ENCODE measurements around the gene IQSEC1. TPM values are rescaled to one million over a fixed set of nuclear protein-coding genes. Genes with fewer than 3 reads are reported as not detected.

Gene IQSEC1
- total RNA-seq (15.5 and 18.0 TPM in 2 replicates), polyA plus RNA-seq (5.2 and 5.3 TPM in 2 replicates), polyA minus RNA-seq (7.7 and 8.5 TPM in 2 replicates), Bru-seq, nascent RNA (percentile 30 among the genes with signal in this experiment), BruChase-seq, experiment 1, labeled RNA remaining after a 6-hour chase (percentile 38 among the genes with signal in this experiment), BruChase-seq, experiment 2, labeled RNA remaining after a 2-hour chase (percentile 37 among the genes with signal in this experiment)
- 5.0 and 5.1 TPM in 2 replicates for polyA plus RNA-seq (2011; cell fraction: cytosol; rRNA removed)
- polyA plus RNA-seq (2011; cell fraction: nucleus; rRNA removed) = 16.4 and 18.0 TPM in 2 replicates
- polyA plus RNA-seq (2012) = 9.5 and 10.9 TPM in 2 replicates
- polyA minus RNA-seq (2011; cell fraction: cytosol; rRNA and poly(A)+ RNA removed) = 5.1 TPM
- polyA minus RNA-seq (2011; cell fraction: nucleus; rRNA and poly(A)+ RNA removed) = 10.6 and 17.4 TPM in 2 replicates
- long read RNA-seq, partial matches to known transcripts = 3 of 22 reads
- long read RNA-seq, other reads (novel, unspliced or antisense) = 19 of 22 reads

GRCh38 chr3:13073326-13074005 is at the start of gene IQSEC1:
Gene IQSEC1, minus strand, starts transcription at chr3:13073429. Its CDS starts 415 bp downstream, at chr3:13073014.
- Histone ChIP-seq H3K9me3 (replicated peaks; ENCODE audit: control insufficient read depth, insufficient read depth, low read length) (no peaks in the 10 kb centered on the region), H3K27ac (ENCODE audit: insufficient read depth, low read depth, low read length) (no peak within 1 kb of the TSS), H2AFZ (ENCODE audit: low read depth, low read length) (no peak within 1 kb of the TSS), H3K27me3 (ENCODE audit: control insufficient read depth in 2 of 2, insufficient read depth in 2 of 2, low read length in 2 of 2) (peaks cover 6 to 13% of the 10 kb centered on the region in 2 experiments), H3K4me3 (replicated peaks in 1 of 3; ENCODE audit: insufficient read depth in 1 of 3, low read depth in 1 of 3, low read length in 3 of 3) (no peak within 1 kb of the TSS), H4K20me1 (replicated peaks; ENCODE audit: control insufficient read depth, extremely low read depth, insufficient read depth, low read length) (no peaks in the 10 kb centered on the region), H3K9ac (replicated peaks; ENCODE audit: extremely low read depth, insufficient read depth, low read length) (no peak within 1 kb of the TSS), H3K4me2 (ENCODE audit: insufficient read depth, low read length) (no peak within 1 kb of the TSS), H3K36me3 (ENCODE audit: control insufficient read depth in 2 of 2, extremely low read depth in 1 of 2, insufficient read depth in 2 of 2, low read length in 2 of 2) (no peaks in the 10 kb centered on the region), H3K9me1 (replicated peaks; ENCODE audit: control insufficient read depth, extremely low read depth, insufficient read depth, low read length) (no peaks in the 10 kb centered on the region), H3K79me2 (ENCODE audit: control insufficient read depth, insufficient read depth, low read length) (no peaks in the 10 kb centered on the region), H3K4me1 (ENCODE audit: control insufficient read depth, extremely low read depth, insufficient read depth, low read length) (no peaks in the 10 kb centered on the region)
- POLR2A ChIA-PET = no interaction called here
- FAIRE-seq = no peak
- dilution Hi-C loops (cut with MboI; ENCODE audit: extremely low pct_ligation_motif_present, low sequenced_read_pairs) = no loop called here
- DNase-seq (ENCODE audit: low read depth, low spot score) = no peak
- CTCF ChIA-PET = interaction anchor here (5.5 kb wide), 1 partner anchor 18 kb away, joined by 22 read pairs; no protein-coding TSS in a partner anchor
- no TSS peak for BruUV-seq (replicated peaks)
- TF ChIP-seq JUN (IDR thresholded peaks at IDR 0.05; ENCODE audit: borderline replicate concordance, insufficient read depth, insufficient read length, low read depth) = no peak
- no peak for TF ChIP-seq GATA2 (IDR thresholded peaks at IDR 0.05; ENCODE audit: insufficient read depth, insufficient read length, low read depth, low read length)
- TF ChIP-seq MYC (IDR thresholded peaks at IDR 0.05; ENCODE audit: low read depth, low read length) = no peak
- TF ChIP-seq POLR2A (IDR thresholded peaks at IDR 0.05; ENCODE audit: low read depth, low read length) = no peak
- TF ChIP-seq FOS (IDR thresholded peaks at IDR 0.05; ENCODE audit: borderline replicate concordance, insufficient read depth, low read length) = no peak
- no peak for TF ChIP-seq POLR2AphosphoS5 (IDR thresholded peaks at IDR 0.05; ENCODE audit: insufficient read depth, low read depth, low read length)
- no peak for TF ChIP-seq EZH2 (IDR thresholded peaks at IDR 0.05; ENCODE audit: borderline replicate concordance, low read depth, low read length, severe bottlenecking)
- no peak for TF ChIP-seq MAX (IDR thresholded peaks at IDR 0.05; ENCODE audit: insufficient read depth, insufficient read length)
- TF ChIP-seq CTCF (IDR thresholded peaks at IDR 0.05; ENCODE audit: extremely low read depth in 1 of 2, insufficient read depth in 1 of 2, low read depth in 1 of 2, low read length in 2 of 2) = no peak
- intact Hi-C loops (cut with micrococcal nuclease) = no loop called here
